ENCODE results near the gene PSAPL1. TPM values are rescaled to one million over a fixed set of nuclear protein-coding genes. Genes with fewer than 3 reads are reported as not detected.

Gene PSAPL1
- total RNA-seq, 1 experiment from 2014 or later = not detected

DNA sequence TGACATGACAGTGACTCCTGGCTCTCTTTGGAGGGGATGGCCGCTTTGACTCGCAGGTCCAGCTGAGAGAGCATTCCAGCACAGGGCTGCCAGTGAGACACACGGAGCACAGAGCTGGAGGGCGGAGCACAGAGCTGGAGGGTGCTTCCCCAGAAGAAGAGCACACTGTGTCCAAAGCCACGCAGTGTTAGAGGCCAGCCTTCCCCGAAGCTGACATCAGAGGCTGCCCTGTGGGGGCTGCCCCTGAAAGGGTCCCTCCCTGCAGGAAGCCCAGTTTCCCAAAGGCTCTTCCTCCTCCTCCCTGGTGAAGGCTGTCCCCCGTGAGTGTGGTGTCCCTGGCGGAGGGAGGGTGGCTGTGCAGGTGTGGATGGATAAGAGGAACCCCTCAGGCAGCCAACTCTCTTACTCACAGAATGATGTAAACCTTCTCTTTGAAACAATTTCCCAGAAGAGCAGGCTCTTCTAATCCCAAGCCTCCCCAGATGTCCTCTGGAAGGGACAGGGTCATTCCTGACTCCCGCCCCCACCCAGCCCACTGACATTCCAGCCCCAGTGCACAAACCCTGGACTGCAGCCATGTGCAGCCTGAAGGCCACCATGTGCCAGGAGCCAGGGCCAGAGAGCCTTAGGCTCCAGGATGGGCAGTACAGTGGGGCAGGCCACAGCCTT is 53.4 kb downstream of the PSAPL1 start:
- in situ Hi-C loops (cut with HindIII; ENCODE audit: low pct_unique_long_range_greater_than_20kb, low sequenced_read_pairs) = no loop called here

More for the DNA sequence above, 53.4 kb downstream of the PSAPL1 start:
- DNase-seq (ENCODE audit: low read depth, low spot score) = no peak

Small RNAs within 50 kb of the gene (small RNA-seq; reads per million reads assigned to genes)
- 0 reads per million in 2 experiments for gene MIR4274

Other genes with a start within 250 kb of the PSAPL1 start
- not detected in 2 replicates for gene SORCS2, start 242.4 kb downstream of the PSAPL1 start, total RNA-seq (2014; rRNA removed; shearing (Covaris generic))